Erythroblast (primary cell): ENCODE data around the gene PIGP.

Experiments used
- GATA1 ChIP-seq: IDR thresholded peaks from 2 replicates; pipeline ENCODE4 v1.6.1; 2011; ENCODE audit warnings: low read depth, mild to moderate bottlenecking, control low read depth, low read length, moderate library complexity
- POLR2A ChIP-seq: IDR thresholded peaks from 2 replicates; pipeline ENCODE4 v1.6.1; 2011; ENCODE audit warnings: mild to moderate bottlenecking, low read length

- peak; percentile 75 for TF ChIP-seq POLR2A
- TF ChIP-seq GATA1 = no peak
These were observed at the start of gene PIGP, which contains the start of gene TTC3 for GRCh38 chr21:37072988-37073416.
